ENCODE data around the gene TANC1. TPM values are rescaled to one million over a fixed set of nuclear protein-coding genes. Genes with fewer than 3 reads are reported as not detected.

Gene TANC1
- polyA plus RNA-seq, 1 donor from 2014 or later: 0.37 TPM

DNA sequence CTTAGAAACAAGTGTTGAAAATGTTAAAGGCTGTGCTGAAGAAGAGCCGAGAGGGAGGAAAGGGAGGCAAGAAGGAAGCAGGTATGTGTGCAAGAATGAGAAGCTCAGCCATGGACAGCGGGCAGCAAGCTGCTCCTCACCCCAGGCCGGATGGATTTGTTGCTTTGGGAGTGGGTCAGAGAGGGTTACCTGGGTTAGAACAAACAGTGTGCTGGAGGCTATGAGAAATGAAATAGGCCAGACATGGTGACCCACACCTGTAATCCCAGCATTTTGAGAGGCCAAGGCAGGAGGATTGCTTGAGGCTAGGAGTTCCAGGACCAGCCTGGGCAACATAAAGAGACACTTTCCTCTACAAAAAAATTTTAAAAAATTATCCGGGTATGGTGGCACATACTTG is 97.5 kb downstream of the TANC1 start:
- H3K9me2 ChIP-seq (ENCODE audit: insufficient read depth, low read length): no peaks in the 10 kb centered on the region
- no peak overlapping the region for H3K27ac ChIP-seq (ENCODE audit: low read length)
- H2AFZ ChIP-seq (ENCODE audit: low read depth, low read length): no peak overlapping the region
- H4K20me1 ChIP-seq (ENCODE audit: insufficient read depth): no peaks in the 10 kb centered on the region
- no peaks in the 10 kb centered on the region for H3K9me3 ChIP-seq (ENCODE audit: low read length)
- H3K4me2 ChIP-seq (ENCODE audit: low read length): no peak overlapping the region
- H3K9ac ChIP-seq (ENCODE audit: low read length): no peak overlapping the region
- TF ChIP-seq TAF1 (IDR thresholded peaks at IDR 0.05; ENCODE audit: low read depth): no peak
- no peak for TF ChIP-seq POLR2AphosphoS5 (IDR thresholded peaks at IDR 0.05)
- no peak for TF ChIP-seq EZH2 (IDR thresholded peaks at IDR 0.05; ENCODE audit: borderline replicate concordance, insufficient read depth, low read length, poor library complexity, severe bottlenecking)
- TF ChIP-seq, protein P1, sequence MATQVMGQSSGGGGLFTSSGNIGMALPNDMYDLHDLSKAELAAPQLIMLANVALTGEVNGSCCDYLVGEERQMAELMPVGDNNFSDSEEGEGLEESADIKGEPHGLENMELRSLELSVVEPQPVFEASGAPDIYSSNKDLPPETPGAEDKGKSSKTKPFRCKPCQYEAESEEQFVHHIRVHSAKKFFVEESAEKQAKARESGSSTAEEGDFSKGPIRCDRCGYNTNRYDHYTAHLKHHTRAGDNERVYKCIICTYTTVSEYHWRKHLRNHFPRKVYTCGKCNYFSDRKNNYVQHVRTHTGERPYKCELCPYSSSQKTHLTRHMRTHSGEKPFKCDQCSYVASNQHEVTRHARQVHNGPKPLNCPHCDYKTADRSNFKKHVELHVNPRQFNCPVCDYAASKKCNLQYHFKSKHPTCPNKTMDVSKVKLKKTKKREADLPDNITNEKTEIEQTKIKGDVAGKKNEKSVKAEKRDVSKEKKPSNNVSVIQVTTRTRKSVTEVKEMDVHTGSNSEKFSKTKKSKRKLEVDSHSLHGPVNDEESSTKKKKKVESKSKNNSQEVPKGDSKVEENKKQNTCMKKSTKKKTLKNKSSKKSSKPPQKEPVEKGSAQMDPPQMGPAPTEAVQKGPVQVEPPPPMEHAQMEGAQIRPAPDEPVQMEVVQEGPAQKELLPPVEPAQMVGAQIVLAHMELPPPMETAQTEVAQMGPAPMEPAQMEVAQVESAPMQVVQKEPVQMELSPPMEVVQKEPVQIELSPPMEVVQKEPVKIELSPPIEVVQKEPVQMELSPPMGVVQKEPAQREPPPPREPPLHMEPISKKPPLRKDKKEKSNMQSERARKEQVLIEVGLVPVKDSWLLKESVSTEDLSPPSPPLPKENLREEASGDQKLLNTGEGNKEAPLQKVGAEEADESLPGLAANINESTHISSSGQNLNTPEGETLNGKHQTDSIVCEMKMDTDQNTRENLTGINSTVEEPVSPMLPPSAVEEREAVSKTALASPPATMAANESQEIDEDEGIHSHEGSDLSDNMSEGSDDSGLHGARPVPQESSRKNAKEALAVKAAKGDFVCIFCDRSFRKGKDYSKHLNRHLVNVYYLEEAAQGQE (IDR thresholded peaks at IDR 0.05; ENCODE audit: borderline replicate concordance): no peak
- no peak for TF ChIP-seq RAD21 (conservative IDR thresholded peaks at IDR 0.05)
- TF ChIP-seq MXI1 (conservative IDR thresholded peaks at IDR 0.05; ENCODE audit: poor library complexity, severe bottlenecking): no peak
- TF ChIP-seq, protein P2, sequence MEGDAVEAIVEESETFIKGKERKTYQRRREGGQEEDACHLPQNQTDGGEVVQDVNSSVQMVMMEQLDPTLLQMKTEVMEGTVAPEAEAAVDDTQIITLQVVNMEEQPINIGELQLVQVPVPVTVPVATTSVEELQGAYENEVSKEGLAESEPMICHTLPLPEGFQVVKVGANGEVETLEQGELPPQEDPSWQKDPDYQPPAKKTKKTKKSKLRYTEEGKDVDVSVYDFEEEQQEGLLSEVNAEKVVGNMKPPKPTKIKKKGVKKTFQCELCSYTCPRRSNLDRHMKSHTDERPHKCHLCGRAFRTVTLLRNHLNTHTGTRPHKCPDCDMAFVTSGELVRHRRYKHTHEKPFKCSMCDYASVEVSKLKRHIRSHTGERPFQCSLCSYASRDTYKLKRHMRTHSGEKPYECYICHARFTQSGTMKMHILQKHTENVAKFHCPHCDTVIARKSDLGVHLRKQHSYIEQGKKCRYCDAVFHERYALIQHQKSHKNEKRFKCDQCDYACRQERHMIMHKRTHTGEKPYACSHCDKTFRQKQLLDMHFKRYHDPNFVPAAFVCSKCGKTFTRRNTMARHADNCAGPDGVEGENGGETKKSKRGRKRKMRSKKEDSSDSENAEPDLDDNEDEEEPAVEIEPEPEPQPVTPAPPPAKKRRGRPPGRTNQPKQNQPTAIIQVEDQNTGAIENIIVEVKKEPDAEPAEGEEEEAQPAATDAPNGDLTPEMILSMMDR (IDR thresholded peaks at IDR 0.05; ENCODE audit: poor library complexity, severe bottlenecking): no peak
- TF ChIP-seq SMC3 (conservative IDR thresholded peaks at IDR 0.05; ENCODE audit: poor library complexity): no peak
- no peak for TF ChIP-seq EP300 (conservative IDR thresholded peaks at IDR 0.05; ENCODE audit: poor library complexity, severe bottlenecking)
- no peaks in the 10 kb centered on the region for H3K79me2 ChIP-seq (replicated peaks; ENCODE audit: insufficient read depth, low read length)
- no peaks in the 10 kb centered on the region for H3K36me3 ChIP-seq (ENCODE audit: insufficient read depth, low read length)
- no peaks in the 10 kb centered on the region for H3F3A ChIP-seq (ENCODE audit: insufficient read depth, low read length, poor library complexity, severe bottlenecking)
- H3K4me3 ChIP-seq (ENCODE audit: low read length): no peak overlapping the region
- H3K27me3 ChIP-seq (ENCODE audit: insufficient read depth, low read depth, low read length): no peaks in the 10 kb centered on the region

DNA sequence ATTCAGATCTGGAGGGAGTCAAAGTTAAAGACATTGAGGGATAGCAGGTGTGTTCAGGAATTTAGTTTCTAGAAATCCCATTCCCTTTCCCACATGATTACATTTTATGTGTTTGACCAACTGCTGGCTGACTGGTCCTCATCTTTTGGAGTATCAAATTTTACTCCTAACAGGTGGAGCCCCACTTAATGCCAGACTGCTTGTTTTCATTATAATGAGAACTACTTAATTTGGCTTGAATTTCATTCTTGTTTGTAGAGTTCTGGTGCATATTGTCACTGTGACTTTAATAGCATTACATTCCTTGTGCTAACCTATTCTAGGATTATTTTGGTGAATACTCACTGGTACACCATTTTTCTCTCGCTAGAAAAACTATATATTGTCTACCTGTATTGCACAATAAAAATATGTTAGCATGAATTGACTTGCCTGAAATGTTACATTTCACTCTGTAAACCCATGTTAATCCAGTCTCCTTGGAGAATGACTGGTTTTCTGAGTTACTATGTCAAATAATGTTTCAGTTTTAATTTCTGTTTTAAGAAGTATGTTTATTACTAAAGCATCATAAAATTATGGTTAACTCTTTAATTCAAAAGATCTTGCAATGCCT is 98.2 kb downstream of the TANC1 start:
- Histone ChIP-seq H3K27ac (ENCODE audit: low read length) (no peak overlapping the region), H3K36me3 (ENCODE audit: insufficient read depth, low read length) (no peaks in the 10 kb centered on the region), H3K4me2 (ENCODE audit: low read length) (no peak overlapping the region), H3F3A (ENCODE audit: insufficient read depth, low read length, poor library complexity, severe bottlenecking) (no peaks in the 10 kb centered on the region), H4K20me1 (ENCODE audit: insufficient read depth) (no peaks in the 10 kb centered on the region), H3K9me2 (ENCODE audit: insufficient read depth, low read length) (no peaks in the 10 kb centered on the region), H3K9me3 (ENCODE audit: low read length) (no peaks in the 10 kb centered on the region), H3K4me3 (ENCODE audit: low read length) (no peak overlapping the region), H3K9ac (ENCODE audit: low read length) (no peak overlapping the region), H3K79me2 (replicated peaks; ENCODE audit: insufficient read depth, low read length) (no peaks in the 10 kb centered on the region), H2AFZ (ENCODE audit: low read depth, low read length) (no peak overlapping the region), H3K27me3 (ENCODE audit: insufficient read depth, low read depth, low read length) (no peaks in the 10 kb centered on the region)
- no peak for TF ChIP-seq TAF1 (IDR thresholded peaks at IDR 0.05; ENCODE audit: low read depth)
- TF ChIP-seq EZH2 (IDR thresholded peaks at IDR 0.05; ENCODE audit: borderline replicate concordance, insufficient read depth, low read length, poor library complexity, severe bottlenecking): no peak
- TF ChIP-seq EP300 (conservative IDR thresholded peaks at IDR 0.05; ENCODE audit: poor library complexity, severe bottlenecking): no peak
- TF ChIP-seq MXI1 (conservative IDR thresholded peaks at IDR 0.05; ENCODE audit: poor library complexity, severe bottlenecking): no peak
- no peak for TF ChIP-seq SMC3 (conservative IDR thresholded peaks at IDR 0.05; ENCODE audit: poor library complexity)
- TF ChIP-seq, protein P1 (IDR thresholded peaks at IDR 0.05; ENCODE audit: borderline replicate concordance): no peak
- TF ChIP-seq, protein P2 (IDR thresholded peaks at IDR 0.05; ENCODE audit: poor library complexity, severe bottlenecking): no peak
- TF ChIP-seq POLR2AphosphoS5 (IDR thresholded peaks at IDR 0.05): no peak

Data from neural cell (in vitro differentiated cells).